HUES48 (cell line): ENCODE data around the gene ZNF57.
"Not testable (repeated sequence)": the region's sequence is repeated elsewhere in the genome, so short reads cannot be mapped to it uniquely, and the experiment has no call there.

ENCODE experiments used
- H3K27ac ChIP-seq: one replicate; pipeline ENCODE4 v1.7.0; 2013; ENCODE audit warnings: low read depth, low read length, inconsistent platforms
- H3K27me3 ChIP-seq: 2 replicates; pipeline ENCODE4 v1.6.1; 2013; ENCODE audit warnings: mild to moderate bottlenecking, low read length; ENCODE audit not compliant: control insufficient read depth, insufficient read depth
- H3K36me3 ChIP-seq: 2 replicates; pipeline ENCODE4 v1.6.1; 2013; ENCODE audit warnings: low read length; ENCODE audit not compliant: control insufficient read depth, insufficient read depth
- H3K4me1 ChIP-seq: 2 replicates; pipeline ENCODE4 v1.6.1; 2013; ENCODE audit warnings: mild to moderate bottlenecking, low read length; ENCODE audit not compliant: control insufficient read depth, insufficient read depth
- H3K4me3 ChIP-seq: 2 replicates; pipeline ENCODE4 v1.5.1; 2013; ENCODE audit warnings: mild to moderate bottlenecking, low read depth, low read length
- H3K9ac ChIP-seq: 2 replicates; pipeline ENCODE4 v1.6.1; 2013; ENCODE audit warnings: mild to moderate bottlenecking, low read depth, low read length, moderate library complexity
- H3K9me3 ChIP-seq: 2 replicates; pipeline ENCODE4 v1.6.1; 2013; ENCODE audit warnings: low read length; ENCODE audit not compliant: control insufficient read depth, insufficient read depth

Gene ZNF57

DNA sequence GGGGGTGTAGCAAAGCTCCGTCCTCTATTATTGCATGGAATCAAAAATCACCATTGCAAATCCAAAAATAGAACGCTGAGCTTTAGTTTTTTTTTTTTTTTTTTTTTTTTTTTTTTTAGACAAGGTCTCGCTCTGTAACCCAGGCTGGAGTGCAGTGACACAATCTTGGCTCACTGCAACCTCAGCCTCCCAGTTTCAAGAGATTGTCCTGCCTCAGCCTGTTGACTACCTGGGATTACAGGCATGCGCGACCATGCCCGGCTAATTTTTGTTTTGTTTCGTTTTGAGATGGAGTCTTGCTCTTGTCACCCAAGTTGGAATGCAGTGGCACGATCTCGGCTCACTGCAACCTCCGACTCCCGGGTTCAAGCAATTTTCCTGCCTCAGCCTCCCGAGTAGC lies 59.4 kb downstream of the ZNF57 start:
- Histone ChIP-seq H3K4me1 (no peaks in the 10 kb centered on the region), H3K36me3 (no peaks in the 10 kb centered on the region), H3K9me3 (no peaks in the 10 kb centered on the region), H3K27me3 (no peaks in the 10 kb centered on the region), H3K4me3 (no peak overlapping the region), H3K9ac (no peak overlapping the region), H3K27ac (no peak overlapping the region)

DNA sequence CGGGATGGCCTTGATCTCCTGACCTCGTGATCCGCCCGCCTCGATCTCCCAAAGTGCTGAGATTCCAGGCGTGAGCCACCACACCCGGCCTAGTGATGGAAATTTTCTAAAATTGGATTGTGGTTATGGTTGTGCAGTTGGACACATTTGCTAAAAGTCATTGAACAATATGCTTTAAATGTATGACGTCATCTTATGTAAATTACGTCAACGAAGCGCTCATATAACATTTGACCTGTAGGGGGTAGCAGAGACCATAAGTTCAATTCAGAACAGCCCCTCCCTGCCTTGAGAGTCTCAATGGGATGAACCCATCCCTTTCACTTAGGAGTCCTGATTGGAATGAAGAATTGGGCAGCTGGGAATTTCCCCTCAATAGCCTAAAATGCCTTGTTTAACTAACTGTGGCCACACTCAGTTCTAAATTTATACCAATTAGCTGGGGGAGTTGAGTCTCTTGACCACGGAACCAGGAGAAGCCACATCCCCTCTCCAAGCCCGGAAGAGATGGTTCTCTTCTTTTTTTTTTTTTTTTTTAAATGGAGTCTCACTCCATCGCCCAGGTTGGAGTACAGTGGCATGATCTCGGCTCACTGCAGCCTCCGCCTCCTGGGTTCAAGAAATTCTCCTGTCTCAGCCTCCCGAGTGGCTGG lies 61.4 kb downstream of the ZNF57 start:
- Histone ChIP-seq H3K4me3 (no peak overlapping the region), H3K27ac (no peak overlapping the region), H3K9ac (no peak overlapping the region), H3K27me3 (no peaks in the 10 kb centered on the region), H3K4me1 (no peaks in the 10 kb centered on the region), H3K36me3 (no peaks in the 10 kb centered on the region), H3K9me3 (no peaks in the 10 kb centered on the region)

DNA sequence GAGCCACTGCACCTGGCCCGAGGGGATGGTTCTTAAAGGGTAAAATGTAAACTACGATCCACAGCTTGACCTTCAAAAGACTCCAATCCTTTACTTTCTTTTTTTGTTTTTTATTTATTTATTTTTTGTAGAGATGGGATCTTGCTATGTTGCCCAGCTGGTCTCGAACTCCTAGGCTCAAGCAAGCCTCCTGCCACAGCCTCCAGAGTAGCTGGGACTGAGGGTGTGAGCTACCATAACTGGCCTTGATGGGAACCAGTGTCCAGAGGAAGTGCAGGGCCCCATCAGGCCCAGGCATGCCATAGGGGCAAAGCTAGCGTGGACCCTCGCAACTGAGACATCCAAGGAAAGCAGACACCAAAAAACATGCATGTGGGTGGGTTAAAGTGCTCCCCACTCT lies 62.4 kb downstream of the ZNF57 start:
- no peak overlapping the region for H3K4me3 ChIP-seq
- no peaks in the 10 kb centered on the region for H3K36me3 ChIP-seq
- no peaks in the 10 kb centered on the region for H3K4me1 ChIP-seq
- H3K27me3 ChIP-seq = no peaks in the 10 kb centered on the region
- no peak overlapping the region for H3K9ac ChIP-seq
- no peak overlapping the region for H3K27ac ChIP-seq
- no peaks in the 10 kb centered on the region for H3K9me3 ChIP-seq

DNA sequence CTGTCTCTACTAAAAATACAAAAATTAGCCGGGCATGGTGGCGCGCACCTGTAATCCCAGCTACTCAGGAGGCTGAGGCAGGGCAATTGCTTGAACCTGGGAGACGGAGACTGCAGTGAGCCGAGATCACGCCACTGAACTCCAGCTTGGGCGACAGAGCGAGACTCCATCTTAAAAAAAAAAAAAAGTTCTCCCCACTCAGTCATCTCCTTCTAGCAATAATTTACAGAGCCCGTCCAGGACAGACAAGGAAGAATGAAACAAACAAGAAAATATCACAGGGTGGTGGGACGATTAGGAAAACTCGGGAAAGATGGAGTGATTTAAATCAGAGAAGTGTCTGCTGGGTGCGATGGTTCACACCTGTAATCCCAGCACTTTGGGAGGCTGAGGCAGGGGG lies 62.9 kb downstream of the ZNF57 start:
- H3K36me3 ChIP-seq, H3K27me3 ChIP-seq, H3K27ac ChIP-seq, H3K9ac ChIP-seq, H3K9me3 ChIP-seq, H3K4me1 ChIP-seq, H3K4me3 ChIP-seq: not testable (repeated sequence)

- no peaks in the 10 kb centered on the region for H3K9me3 ChIP-seq
- no peaks in the 10 kb centered on the region for H3K36me3 ChIP-seq
- H3K27me3 ChIP-seq = no peaks in the 10 kb centered on the region
- no peak overlapping the region for H3K27ac ChIP-seq
- H3K9ac ChIP-seq = no peak overlapping the region
- no peaks in the 10 kb centered on the region for H3K4me1 ChIP-seq
- no peak overlapping the region for H3K4me3 ChIP-seq
Measured at GRCh38 chr19:2964874-2965273, 64.1 kb downstream of the ZNF57 start.

DNA sequence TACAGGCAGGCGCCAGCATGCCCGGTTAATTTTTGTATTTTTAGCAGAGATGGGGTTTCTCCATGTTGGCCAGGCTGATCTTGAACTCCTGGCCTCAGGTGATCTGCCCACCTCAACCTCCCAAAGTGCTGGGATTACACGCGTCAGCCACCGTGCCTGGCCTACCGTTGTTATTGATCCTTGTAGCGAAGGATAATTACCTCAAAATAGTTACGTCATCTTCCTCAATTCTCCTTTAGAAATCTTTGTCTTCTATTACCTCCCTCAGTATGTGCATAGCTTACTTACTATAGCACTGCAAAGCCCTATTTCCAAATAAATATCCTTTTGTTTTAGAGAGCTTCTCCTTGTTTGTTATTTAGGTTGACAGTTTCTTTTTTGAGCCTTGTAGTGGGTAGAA lies 67.2 kb downstream of the ZNF57 start:
- Histone ChIP-seq H3K4me3 (no peak overlapping the region), H3K9me3 (no peaks in the 10 kb centered on the region), H3K27ac (no peak overlapping the region), H3K36me3 (no peaks in the 10 kb centered on the region), H3K27me3 (no peaks in the 10 kb centered on the region), H3K9ac (no peak overlapping the region), H3K4me1 (no peaks in the 10 kb centered on the region)
